ENCODE data around the gene ERBB4. TPM values are rescaled to one million over a fixed set of nuclear protein-coding genes. Genes with fewer than 3 reads are reported as not detected.

Gene ERBB4
- total and polyA plus RNA-seq, 7 donors: 0.07 to 7.5 (median 2.0) TPM

- DNase-seq (no peak), ATAC-seq (no peak)
- Histone ChIP-seq H3K4me3 (no peak overlapping the region), H3K27ac (no peak overlapping the region), H3K4me1 (peaks cover 5% of the 10 kb centered on the region), H3K36me3 (ENCODE audit: insufficient read depth in 1 of 2, low read depth in 1 of 2) (no peaks in the 10 kb centered on the region), H3K27me3 (ENCODE audit: insufficient read depth in 3 of 3, low read length in 2 of 3) (no peaks in the 10 kb centered on the region), H3K9me3 (no peaks in the 10 kb centered on the region)
- 87 to 89% (median 88%) methylated on average over 1 of the region's 1 CpG for WGBS, 3 donors
- intact Hi-C loops (cut with DNase I): no loop called here
- TF ChIP-seq, protein P1, sequence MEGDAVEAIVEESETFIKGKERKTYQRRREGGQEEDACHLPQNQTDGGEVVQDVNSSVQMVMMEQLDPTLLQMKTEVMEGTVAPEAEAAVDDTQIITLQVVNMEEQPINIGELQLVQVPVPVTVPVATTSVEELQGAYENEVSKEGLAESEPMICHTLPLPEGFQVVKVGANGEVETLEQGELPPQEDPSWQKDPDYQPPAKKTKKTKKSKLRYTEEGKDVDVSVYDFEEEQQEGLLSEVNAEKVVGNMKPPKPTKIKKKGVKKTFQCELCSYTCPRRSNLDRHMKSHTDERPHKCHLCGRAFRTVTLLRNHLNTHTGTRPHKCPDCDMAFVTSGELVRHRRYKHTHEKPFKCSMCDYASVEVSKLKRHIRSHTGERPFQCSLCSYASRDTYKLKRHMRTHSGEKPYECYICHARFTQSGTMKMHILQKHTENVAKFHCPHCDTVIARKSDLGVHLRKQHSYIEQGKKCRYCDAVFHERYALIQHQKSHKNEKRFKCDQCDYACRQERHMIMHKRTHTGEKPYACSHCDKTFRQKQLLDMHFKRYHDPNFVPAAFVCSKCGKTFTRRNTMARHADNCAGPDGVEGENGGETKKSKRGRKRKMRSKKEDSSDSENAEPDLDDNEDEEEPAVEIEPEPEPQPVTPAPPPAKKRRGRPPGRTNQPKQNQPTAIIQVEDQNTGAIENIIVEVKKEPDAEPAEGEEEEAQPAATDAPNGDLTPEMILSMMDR (IDR thresholded peaks at IDR 0.05): no peak
Observed at GRCh38 chr2:212226114-212226513, 312.5 kb downstream of the ERBB4 start.

DNA sequence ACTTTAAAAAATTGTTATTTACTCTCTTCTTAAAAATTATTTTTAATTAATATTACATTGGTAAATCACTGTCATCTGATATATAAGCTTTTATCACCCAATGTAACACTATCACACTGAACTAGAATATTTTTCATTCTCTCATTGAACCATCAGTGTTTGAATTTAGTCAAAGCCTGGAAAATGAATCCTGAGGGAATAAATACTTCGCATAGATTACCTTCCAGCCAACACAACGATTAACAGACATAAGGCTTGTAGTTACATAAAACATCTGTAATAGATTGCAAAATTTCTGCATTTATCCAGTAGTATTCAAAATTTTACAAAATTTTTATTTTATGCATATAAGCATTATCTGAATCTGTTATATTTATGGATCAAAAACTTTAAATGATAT, 314.9 kb downstream of the ERBB4 start:
- Histone ChIP-seq H3K27me3 (ENCODE audit: insufficient read depth in 3 of 3, low read length in 2 of 3) (no peaks in the 10 kb centered on the region), H3K9me3 (no peaks in the 10 kb centered on the region), H3K27ac (no peak overlapping the region), H3K4me1 (peaks cover 5% of the 10 kb centered on the region), H3K36me3 (ENCODE audit: insufficient read depth in 1 of 2, low read depth in 1 of 2) (no peaks in the 10 kb centered on the region), H3K4me3 (no peak overlapping the region)
- TF ChIP-seq, protein P1 (IDR thresholded peaks at IDR 0.05): no peak
- no peak for DNase-seq
- no peak for ATAC-seq
- 37 to 46% (median 37%) methylated on average over 2 of the region's 2 CpGs for WGBS, 3 donors
- intact Hi-C loops (cut with DNase I): no loop called here

GRCh38 chr2:212213191-212213590, 325.4 kb downstream of the ERBB4 start:
- intact Hi-C loops (cut with DNase I): no loop called here
- no peaks in the 10 kb centered on the region for H3K9me3 ChIP-seq
- no peak overlapping the region for H3K27ac ChIP-seq
- H3K4me1 ChIP-seq: no peaks in the 10 kb centered on the region
- TF ChIP-seq, protein P1 (IDR thresholded peaks at IDR 0.05): no peak
- no peak for ATAC-seq
- 64 to 67% (median 67%) methylated on average over 1 of the region's 1 CpG for WGBS, 3 donors
- no peak overlapping the region for H3K4me3 ChIP-seq
- no peak for DNase-seq
- no peaks in the 10 kb centered on the region for H3K27me3 ChIP-seq (ENCODE audit: insufficient read depth in 3 of 3, low read length in 2 of 3)
- H3K36me3 ChIP-seq (ENCODE audit: insufficient read depth in 1 of 2, low read depth in 1 of 2): no peaks in the 10 kb centered on the region

GRCh38 chr2:212208467-212208866, 330.1 kb downstream of the ERBB4 start:
- Histone ChIP-seq H3K27me3 (ENCODE audit: insufficient read depth in 3 of 3, low read length in 2 of 3) (no peaks in the 10 kb centered on the region), H3K36me3 (ENCODE audit: insufficient read depth in 1 of 2, low read depth in 1 of 2) (no peaks in the 10 kb centered on the region), H3K4me3 (no peak overlapping the region), H3K27ac (no peak overlapping the region), H3K9me3 (no peaks in the 10 kb centered on the region), H3K4me1 (no peaks in the 10 kb centered on the region)
- ATAC-seq (no peak), DNase-seq (no peak)
- TF ChIP-seq, protein P1 (IDR thresholded peaks at IDR 0.05): no peak
- 59 to 79% (median 68%) methylated on average over 1 of the region's 1 CpG for WGBS, 3 donors
- intact Hi-C loops (cut with DNase I): no loop called here

- Histone ChIP-seq H3K4me3 (no peak overlapping the region), H3K27me3 (ENCODE audit: insufficient read depth in 3 of 3, low read length in 2 of 3) (no peaks in the 10 kb centered on the region), H3K4me1 (no peaks in the 10 kb centered on the region), H3K27ac (no peak overlapping the region), H3K9me3 (no peaks in the 10 kb centered on the region), H3K36me3 (ENCODE audit: insufficient read depth in 1 of 2, low read depth in 1 of 2) (no peaks in the 10 kb centered on the region)
- DNase-seq (no peak), ATAC-seq (no peak)
- TF ChIP-seq, protein P1 (IDR thresholded peaks at IDR 0.05): no peak
- intact Hi-C loops (cut with DNase I): no loop called here
- WGBS, 3 donors: 89 to 95% (median 94%) methylated on average over 1 of the region's 1 CpG
Observed at GRCh38 chr2:212197776-212198175, 340.8 kb downstream of the ERBB4 start.
